PC-3 (cell line): ENCODE data around the gene LHFPL2. TPM values are rescaled to one million over a fixed set of nuclear protein-coding genes. Genes with fewer than 3 reads are reported as not detected.

Source experiments
- ATAC-seq: fragments of 200-7000 bp; cut with Tn5 transposase; 2 replicates; pipeline ENCODE4 v1.9.1; 2020; ENCODE audit warnings: mild to moderate bottlenecking, moderate library complexity
- BruUV-seq: library from RNA; stranded (reverse); fragments of 400-500 nt; replicated peaks from 2 replicates; lab custom pipeline; 2021; lab: Mats Ljungman, UMichigan
- CTCF ChIA-PET: fragments of 300-600 bp; sonication (Branson Sonifier 250); formaldehyde crosslinking; loops from one replicate; lab custom pipeline; 2022; ENCODE audit warnings: antibody characterized with exemption; lab: Charles Lee
- POLR2A ChIA-PET: fragments of 300-600 bp; sonication (Branson Sonifier 250); formaldehyde crosslinking; loops from one replicate; lab custom pipeline; 2022; ENCODE audit warnings: antibody characterized with exemption; ENCODE audit not compliant: unreplicated experiment; lab: Charles Lee
- DNase-seq: peaks from one replicate; pipeline ENCODE4 v3.0.0-alpha.2; 2015
- H2AFZ ChIP-seq: fragments of 300-600 bp; sonication (generic); 2 replicates; pipeline ENCODE4 v1.6.0; 2016; ENCODE audit warnings: antibody characterized with exemption, low read length
- H3F3A ChIP-seq: fragments of 300-600 bp; sonication (generic); one replicate; pipeline ENCODE4 v1.6.0; 2017; ENCODE audit warnings: antibody characterized with exemption, low read length, control low read depth, mild to moderate bottlenecking; ENCODE audit not compliant: unreplicated experiment
- H3K27ac ChIP-seq: fragments of 300-600 bp; sonication (generic); 2 replicates; pipeline ENCODE4 v1.5.1; 2016; ENCODE audit warnings: mild to moderate bottlenecking, low read length
- H3K27me3 ChIP-seq: fragments of 300-600 bp; sonication (generic); 2 replicates; pipeline ENCODE4 v1.6.1; 2016; ENCODE audit warnings: low read length, mixed read lengths
- H3K36me3 ChIP-seq: fragments of 300-600 bp; sonication (generic); 2 replicates; pipeline ENCODE4 v1.6.1; 2016; ENCODE audit warnings: low read depth, mixed run types, low read length, mixed read lengths
- H3K4me1 ChIP-seq: fragments of 300-600 bp; sonication (generic); 2 replicates; pipeline ENCODE4 v1.5.1; 2016; ENCODE audit warnings: low read length; ENCODE audit not compliant: insufficient read depth
- H3K4me2 ChIP-seq: fragments of 300-600 bp; sonication (generic); 2 replicates; pipeline ENCODE4 v1.6.0; 2016; ENCODE audit warnings: low read length
- H3K4me3 ChIP-seq: fragments of 300-600 bp; sonication (generic); 2 replicates; pipeline ENCODE4 v1.5.1; 2016; ENCODE audit warnings: mild to moderate bottlenecking, low read length, mixed read lengths
- H3K79me2 ChIP-seq: fragments of 300-600 bp; sonication (generic); 2 replicates; pipeline ENCODE4 v1.6.1; 2017; ENCODE audit warnings: low read length, mixed read lengths
- H3K9ac ChIP-seq: fragments of 300-600 bp; sonication (generic); 2 replicates; pipeline ENCODE4 v1.6.0; 2016; ENCODE audit warnings: mild to moderate bottlenecking, low read length
- H3K9me2 ChIP-seq: fragments of 300-600 bp; sonication (generic); replicated peaks from 2 replicates; pipeline ENCODE4 v1.6.1; 2016; ENCODE audit warnings: mixed run types, low read length, mixed read lengths
- H3K9me3 ChIP-seq: fragments of 300-600 bp; sonication (generic); 2 replicates; pipeline ENCODE4 v1.6.1; 2016; ENCODE audit warnings: low read length, mixed read lengths
- H4K20me1 ChIP-seq: fragments of 300-600 bp; sonication (generic); 2 replicates; pipeline ENCODE4 v1.6.1; 2016; ENCODE audit warnings: low read length, mixed read lengths
- CTCF ChIP-seq: fragments of 300-600 bp; sonication (generic); conservative IDR thresholded peaks from 2 replicates; pipeline ENCODE4 v1.5.1; 2017; ENCODE audit warnings: antibody characterized with exemption, low read depth, mild to moderate bottlenecking, low read length
- EZH2 ChIP-seq: fragments of 300-600 bp; sonication (generic); IDR thresholded peaks from one replicate; pipeline ENCODE4 v1.6.1; 2017; ENCODE audit warnings: antibody characterized with exemption, mild to moderate bottlenecking, low read length; ENCODE audit not compliant: unreplicated experiment
- EZH2phosphoT487 ChIP-seq: fragments of 300-600 bp; sonication (generic); IDR thresholded peaks from 2 replicates; pipeline ENCODE4 v1.6.1; 2018; ENCODE audit warnings: mild to moderate bottlenecking, antibody characterized with exemption, low read length, borderline replicate concordance
- intact Hi-C: fragments of 100-400 bp; cut with micrococcal nuclease; formaldehyde crosslinking; loops from 2 replicates; pipeline ENCODE4 v1.9.0; 2023
- total RNA-seq: library from RNA; depleted of rRNA; stranded (reverse); fragments of >200 nt; gene quantifications from 2 replicates; pipeline ENCODE4 v1.2.3, GENCODE V29; 2014

The LHFPL2 gene
- total RNA-seq, 1 experiment from 2014 or later, result 21.7 TPM

- H3K4me1 ChIP-seq, result peaks cover 9% of the 10 kb centered on the region
- H3F3A ChIP-seq, result no peaks in the 10 kb centered on the region
- H2AFZ ChIP-seq, result no peak overlapping the region
- DNase-seq, result peak; percentile 62
- H3K9me3 ChIP-seq, result no peaks in the 10 kb centered on the region
- no peak overlapping the region for H3K9ac ChIP-seq
- no peaks in the 10 kb centered on the region for H3K9me2 ChIP-seq
- CTCF ChIA-PET, result no interaction called here
- TF ChIP-seq CTCF (no peak), EZH2 (no peak), EZH2phosphoT487 (no peak)
- H3K27ac ChIP-seq, result peak overlapping the region; percentile 51
- intact Hi-C loops, result no loop called here
- H4K20me1 ChIP-seq, result no peaks in the 10 kb centered on the region
- POLR2A ChIA-PET, result no interaction called here
- peak; percentile 94 for ATAC-seq
- no peaks in the 10 kb centered on the region for H3K36me3 ChIP-seq
- no peaks in the 10 kb centered on the region for H3K27me3 ChIP-seq
- 0 out of 2 replicates have a peak, but pooled peaks cover 7% of the 10 kb centered on the region for H3K79me2 ChIP-seq
- H3K4me2 ChIP-seq, result 0 out of 2 replicates have a peak overlapping the region, but pooled peaks have one; percentile 32
- no TSS peak for BruUV-seq
- no peak overlapping the region for H3K4me3 ChIP-seq
These were observed 73.8 kb downstream of the LHFPL2 start for GRCh38 chr5:78574731-78575161.

- ATAC-seq (no peak), DNase-seq (no peak)
- Histone ChIP-seq H2AFZ (no peak overlapping the region), H3K4me2 (no peak overlapping the region), H3K27me3 (no peaks in the 10 kb centered on the region), H3K4me1 (peaks cover 15% of the 10 kb centered on the region), H3K27ac (peak overlapping the region; percentile 36), H3F3A (no peaks in the 10 kb centered on the region), H3K79me2 (peaks cover 12% of the 10 kb centered on the region; the same call in 1 of the 2 replicates), H3K9me2 (no peaks in the 10 kb centered on the region), H3K9me3 (no peaks in the 10 kb centered on the region), H3K4me3 (no peak overlapping the region), H3K36me3 (no peaks in the 10 kb centered on the region), H4K20me1 (no peaks in the 10 kb centered on the region), H3K9ac (no peak overlapping the region)
- TF ChIP-seq EZH2phosphoT487 (no peak), EZH2 (no peak), CTCF (no peak)
- CTCF ChIA-PET, result no interaction called here
- intact Hi-C loops, result no loop called here
- POLR2A ChIA-PET, result no interaction called here
- BruUV-seq, result no TSS peak
These were observed 74.4 kb downstream of the LHFPL2 start for GRCh38 chr5:78574131-78574673.

DNA sequence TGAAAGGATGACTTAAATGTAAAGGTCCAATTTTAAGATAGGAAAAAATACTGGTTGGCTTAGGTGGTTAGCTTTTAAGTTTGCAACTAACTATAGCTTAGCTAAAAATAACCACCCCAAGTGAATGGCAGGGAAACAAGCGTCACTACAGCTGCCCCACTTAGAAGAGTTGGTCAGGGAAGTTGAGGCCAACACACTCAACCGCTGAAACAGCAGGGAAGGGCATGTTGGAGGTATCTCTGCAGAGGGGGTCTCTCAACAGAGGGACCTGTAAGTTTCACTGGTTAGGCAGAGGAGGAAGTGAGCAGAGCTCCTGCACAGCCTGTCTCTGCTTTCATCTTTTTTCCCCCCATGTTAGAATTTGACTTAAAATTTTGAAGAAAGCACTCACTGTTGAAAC lies 75.3 kb downstream of the LHFPL2 start:
- intact Hi-C loops, result no loop called here
- Histone ChIP-seq H3K27ac (no peak overlapping the region), H3K4me1 (peaks cover 16% of the 10 kb centered on the region), H4K20me1 (no peaks in the 10 kb centered on the region), H3K9ac (no peak overlapping the region), H3F3A (no peaks in the 10 kb centered on the region), H3K27me3 (no peaks in the 10 kb centered on the region), H3K9me2 (no peaks in the 10 kb centered on the region), H3K4me2 (no peak overlapping the region), H3K36me3 (no peaks in the 10 kb centered on the region), H3K79me2 (peaks cover 21% of the 10 kb centered on the region; the same call in 1 of the 2 replicates), H3K4me3 (no peak overlapping the region), H2AFZ (no peak overlapping the region), H3K9me3 (no peaks in the 10 kb centered on the region)
- no peak for ATAC-seq
- no peak for TF ChIP-seq CTCF
- no peak for TF ChIP-seq EZH2phosphoT487
- TF ChIP-seq EZH2, result no peak
- BruUV-seq, result no TSS peak
- ChIA-PET CTCF (no interaction called here), POLR2A (no interaction called here)
- no peak for DNase-seq
